Stimulated activated CD8-positive, alpha-beta memory T cell treated with anti-CD3 and anti-CD28 coated beads, Interleukin-4, amount 100 ng/mL, for 4 hours (primary cell): ENCODE measurements around the gene ANKRD11.
"Not testable (repeated sequence)": the region's sequence is repeated elsewhere in the genome, so short reads cannot be mapped to it uniquely, and the experiment has no call there.

Experiments used
- DNase-seq, 2 donors: peaks; one replicate each; pipeline ENCODE4 v3.0.0-alpha.2; 2020; ENCODE audit warnings: low read depth in 2 of 2, low spot score in 1 of 2

ANKRD11 gene

DNA sequence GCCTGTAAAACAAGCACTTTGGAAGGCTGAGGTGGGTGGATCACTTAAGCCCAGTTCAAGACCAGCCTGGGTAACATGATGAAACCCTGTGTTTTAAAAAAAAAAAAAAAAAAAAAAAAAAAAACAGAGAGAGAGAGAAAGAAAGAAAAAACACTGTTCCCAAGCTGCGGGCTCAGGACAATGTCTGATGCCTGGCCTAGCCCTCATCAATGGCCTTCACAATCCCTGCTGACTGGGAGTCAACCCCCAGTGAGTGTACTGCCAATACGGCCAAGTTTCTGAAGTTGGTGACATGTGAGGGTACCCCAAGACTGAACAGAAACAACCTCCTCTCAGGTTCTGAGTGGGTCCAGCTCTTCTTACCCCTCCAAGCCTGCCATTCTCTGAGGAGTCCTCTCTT lies 156.3 kb downstream of the ANKRD11 start:
- no peak for DNase-seq

DNA sequence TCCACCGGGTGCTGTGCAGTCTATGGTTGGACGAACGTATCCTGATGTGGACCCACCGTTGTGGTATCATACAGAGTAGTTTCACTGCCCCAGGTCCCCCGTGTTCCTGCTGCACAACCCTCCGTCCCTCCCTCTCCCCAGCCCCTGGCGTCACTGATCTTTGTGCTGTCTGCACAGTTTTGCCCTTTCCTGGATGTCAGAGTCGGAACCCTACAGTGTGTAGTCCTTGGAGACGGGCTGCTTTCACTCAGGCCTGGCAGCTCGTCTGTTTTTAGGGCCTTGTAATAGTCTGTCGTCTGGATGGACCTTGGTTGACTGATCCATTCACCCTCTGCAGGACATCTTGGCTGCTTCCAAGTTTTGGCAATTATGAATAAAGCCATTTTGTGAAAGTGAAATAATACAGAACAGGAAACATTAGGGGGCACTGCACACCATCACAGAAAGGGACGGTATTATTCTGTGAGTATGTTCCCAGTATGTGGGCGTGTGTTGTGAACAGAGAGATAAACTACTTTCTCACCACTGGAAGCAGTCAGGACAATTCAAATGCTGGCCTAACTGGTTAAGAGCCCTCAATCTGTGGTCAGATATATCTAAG lies 156.9 kb downstream of the ANKRD11 start:
- DNase-seq = not testable (repeated sequence)

DNA sequence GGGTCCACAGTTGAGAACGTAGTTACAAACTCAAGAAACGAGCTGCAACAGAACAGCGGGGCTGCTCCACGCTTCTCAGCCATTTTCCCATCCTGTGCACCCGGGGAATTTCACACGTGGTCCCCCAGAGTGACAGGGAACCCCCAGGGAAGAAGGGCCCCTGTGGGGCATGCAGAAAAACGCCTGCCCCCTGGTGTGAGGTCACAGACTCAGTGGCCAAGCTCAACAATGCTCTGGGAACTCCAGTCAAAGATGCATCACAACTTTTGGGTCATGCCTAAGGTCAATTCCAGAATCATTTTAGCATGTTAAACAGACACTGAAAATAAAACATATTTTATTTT lies 157.5 kb downstream of the ANKRD11 start:
- DNase-seq = no peak

DNA sequence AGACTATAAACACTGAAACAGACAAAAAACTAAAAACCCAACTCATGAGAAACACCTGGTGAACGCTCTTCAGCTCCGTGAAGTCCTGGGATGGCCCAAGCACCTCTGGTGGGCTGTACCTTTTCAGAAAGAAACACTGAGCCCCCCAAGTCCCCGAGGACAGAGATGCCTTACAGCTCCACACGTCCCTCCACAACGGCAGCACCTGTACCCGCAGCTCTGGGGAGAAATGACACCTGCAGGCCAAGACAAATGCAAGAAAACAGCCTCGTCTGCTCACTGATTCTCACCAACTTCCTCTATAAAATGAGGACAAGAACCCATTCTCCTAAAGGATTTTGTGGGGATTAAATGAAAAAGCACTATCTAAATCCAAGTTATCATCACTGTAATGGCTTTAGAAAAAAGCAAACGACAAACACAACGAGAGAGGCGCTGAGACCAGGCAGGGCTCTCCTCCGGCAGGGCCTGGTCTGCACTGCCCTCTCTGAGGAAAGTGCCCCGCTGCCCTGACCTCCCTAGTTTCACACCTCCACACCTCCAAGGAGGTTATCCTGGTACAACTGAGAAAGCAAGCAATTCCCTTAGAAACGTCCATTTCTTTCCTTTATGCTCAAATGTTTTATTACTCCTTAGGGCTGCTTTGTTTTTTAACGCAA lies 158.0 kb downstream of the ANKRD11 start:
- no peak for DNase-seq

DNA sequence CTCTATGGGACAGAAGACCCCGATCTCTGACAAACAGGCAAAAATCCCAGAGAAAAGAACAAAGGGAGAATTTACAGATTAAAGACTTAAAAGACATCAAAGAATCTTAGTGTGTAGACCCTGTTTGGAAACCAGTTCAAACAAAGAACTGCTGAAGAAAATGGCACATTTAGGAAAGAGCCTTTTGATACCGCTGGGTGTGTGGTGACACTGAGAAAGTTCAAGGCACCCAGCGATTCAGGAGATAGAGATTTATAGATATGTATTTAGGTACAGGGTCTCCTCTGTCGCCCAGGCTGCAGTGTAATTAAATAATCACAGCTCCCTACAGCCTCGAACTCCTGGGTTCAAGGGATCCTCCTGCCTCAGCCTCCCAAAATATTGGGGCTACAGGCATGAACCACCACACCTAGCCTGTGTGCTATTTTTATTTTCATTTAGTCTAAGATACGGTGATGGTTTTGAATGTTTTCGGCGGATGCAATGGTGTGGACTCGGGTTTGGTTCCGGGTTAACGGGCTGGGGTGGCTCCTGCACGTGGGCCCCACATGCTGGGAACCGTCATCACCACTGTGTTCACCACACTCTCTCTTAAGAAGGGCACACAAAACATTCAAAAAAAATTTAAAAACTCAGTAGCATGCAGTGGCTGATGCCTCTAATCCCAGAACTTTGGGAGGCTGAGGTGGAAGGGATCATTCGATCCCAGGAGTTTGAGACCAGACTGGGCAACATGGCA lies 158.8 kb downstream of the ANKRD11 start:
- DNase-seq = no peak

DNA sequence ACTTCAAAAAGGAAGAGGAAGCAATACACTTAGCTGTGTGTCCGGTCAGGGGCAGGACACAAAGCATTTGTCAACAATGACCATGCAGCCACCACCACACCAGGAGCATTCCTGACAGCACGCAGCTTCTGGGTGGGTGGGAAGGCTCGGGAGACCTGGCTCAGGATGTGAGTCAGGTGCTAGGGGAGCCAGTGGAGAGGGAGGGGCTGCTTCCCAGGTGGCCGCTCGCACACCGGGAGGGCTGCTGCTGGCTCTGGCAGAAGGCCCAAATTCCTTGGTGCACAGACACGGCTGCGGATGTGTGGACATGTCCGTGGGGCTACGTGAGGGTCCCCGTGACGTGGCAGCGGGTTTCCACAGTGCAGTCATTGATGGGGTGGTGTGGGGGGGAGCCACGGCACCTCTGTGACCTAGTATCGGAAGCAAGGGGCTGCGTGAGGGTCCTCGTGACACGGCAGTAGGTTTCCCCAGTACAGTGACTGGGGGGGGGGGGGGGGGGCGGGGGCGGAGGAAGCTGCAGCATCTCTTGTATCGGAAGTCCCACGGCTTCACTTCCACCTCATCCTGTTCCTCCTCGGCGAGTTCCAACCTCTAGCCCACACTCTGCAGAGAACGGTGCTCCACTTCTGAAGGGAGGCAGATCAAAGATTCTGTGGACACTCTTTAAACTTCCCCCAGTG lies 160.0 kb downstream of the ANKRD11 start:
- no peak for DNase-seq

DNA sequence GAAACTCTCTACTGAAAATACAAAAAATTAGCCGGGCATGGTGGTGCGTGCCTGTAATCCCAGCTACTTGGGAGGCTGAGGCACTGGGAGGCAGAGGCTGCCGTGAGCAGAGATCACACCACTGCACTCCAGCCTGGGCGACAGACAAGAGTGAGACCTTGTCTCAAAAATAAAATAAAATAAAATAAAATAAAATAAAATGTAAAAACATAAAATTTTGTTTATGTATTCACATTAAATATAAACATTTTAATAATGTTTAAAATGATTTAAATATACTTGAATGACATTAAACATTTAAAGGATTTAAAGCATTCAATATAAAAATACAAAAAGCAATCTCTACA lies 160.6 kb downstream of the ANKRD11 start:
- not testable (repeated sequence) for DNase-seq

DNA sequence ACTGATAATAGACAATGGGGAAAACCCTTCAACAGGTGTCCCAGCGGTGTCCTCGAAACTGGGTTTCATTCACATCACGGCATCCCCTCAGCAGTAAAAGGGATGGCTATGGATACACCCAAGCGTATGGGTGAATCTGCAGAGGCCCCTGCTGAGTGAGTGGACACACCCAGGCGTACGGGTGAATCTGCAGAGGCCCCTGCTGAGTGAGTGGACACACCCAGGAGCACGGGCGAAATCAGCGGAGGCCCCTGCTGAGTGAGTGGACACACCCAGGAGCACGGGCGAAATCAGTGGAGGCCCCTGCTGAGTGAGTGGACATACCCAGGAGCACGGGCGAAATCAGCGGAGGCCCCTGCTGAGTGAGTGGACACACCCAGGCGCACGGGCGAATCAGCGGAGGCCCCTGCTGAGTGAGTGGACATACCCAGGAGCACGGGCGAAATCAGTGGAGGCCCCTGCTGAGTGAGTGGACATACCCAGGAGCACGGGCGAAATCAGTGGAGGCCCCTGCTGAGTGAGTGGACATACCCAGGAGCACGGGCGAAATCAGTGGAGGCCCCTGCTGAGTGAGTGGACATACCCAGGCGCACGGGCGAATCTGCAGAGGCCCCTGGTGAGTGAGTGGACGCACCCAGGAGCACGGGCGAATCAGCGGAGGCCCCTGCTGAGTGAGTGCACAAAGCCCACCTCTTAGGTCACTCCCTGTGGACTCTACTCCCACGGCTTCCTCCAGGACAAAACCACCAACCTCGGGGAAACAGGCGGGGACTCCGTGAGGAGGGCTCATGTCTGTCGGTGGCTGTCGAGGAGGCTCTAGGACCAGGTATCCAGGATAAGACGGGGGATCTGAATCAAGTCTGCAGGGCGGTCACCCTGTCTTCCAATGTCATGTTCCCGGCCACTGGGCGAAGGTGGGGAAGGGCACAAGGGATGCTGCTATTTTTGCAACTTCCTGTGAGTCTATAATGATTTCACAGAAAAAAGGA lies 161.7 kb downstream of the ANKRD11 start:
- DNase-seq = not testable (repeated sequence)

DNA sequence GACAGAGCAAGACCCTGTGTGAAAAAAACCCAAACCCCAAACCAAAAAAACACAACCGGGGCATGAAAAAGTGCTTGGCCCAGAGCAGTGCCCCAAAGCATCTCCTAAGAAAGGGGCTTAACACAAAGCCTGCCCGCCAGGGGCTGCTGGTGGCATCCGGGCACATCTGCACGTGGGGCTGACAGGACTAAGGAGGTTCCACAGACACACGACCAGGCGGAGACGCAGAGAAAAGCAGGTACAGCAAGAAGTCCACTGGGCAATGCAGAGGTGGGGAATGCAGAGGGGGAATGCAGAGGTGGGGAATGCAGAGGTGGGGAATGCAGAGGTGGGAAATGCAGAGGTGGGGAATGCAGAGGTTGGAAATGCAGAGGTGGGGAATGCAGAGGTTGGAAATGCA lies 163.6 kb downstream of the ANKRD11 start:
- no peak for DNase-seq

DNA sequence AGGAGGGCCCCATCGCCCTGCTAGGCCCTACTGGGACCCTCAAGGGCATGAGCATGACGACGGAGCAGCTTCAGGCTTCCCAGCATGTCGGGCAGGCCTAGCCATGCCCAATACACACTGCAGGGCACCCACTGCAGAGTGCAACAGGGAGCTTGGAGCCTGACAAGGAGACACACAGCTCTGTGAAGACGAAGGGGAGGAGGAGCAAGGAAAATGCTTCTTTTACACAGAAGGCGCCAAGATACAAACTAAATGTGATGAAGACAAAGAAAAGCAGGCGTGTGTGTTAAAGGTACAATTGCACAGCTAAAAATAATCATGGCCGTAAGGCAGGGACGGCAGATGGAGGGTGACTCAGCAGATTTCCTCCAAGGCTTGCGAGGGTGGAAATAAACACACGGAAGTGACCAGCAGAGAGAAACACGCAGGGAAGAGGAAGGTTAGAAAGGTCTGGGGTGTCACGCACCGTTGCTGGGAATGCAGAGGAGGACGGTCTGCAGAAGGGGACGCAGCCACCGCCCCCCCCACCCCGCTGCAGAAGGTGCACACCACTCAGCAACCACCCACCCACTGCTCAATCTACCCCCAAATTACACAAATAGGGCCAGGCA lies 164.4 kb downstream of the ANKRD11 start:
- no peak for DNase-seq

DNA sequence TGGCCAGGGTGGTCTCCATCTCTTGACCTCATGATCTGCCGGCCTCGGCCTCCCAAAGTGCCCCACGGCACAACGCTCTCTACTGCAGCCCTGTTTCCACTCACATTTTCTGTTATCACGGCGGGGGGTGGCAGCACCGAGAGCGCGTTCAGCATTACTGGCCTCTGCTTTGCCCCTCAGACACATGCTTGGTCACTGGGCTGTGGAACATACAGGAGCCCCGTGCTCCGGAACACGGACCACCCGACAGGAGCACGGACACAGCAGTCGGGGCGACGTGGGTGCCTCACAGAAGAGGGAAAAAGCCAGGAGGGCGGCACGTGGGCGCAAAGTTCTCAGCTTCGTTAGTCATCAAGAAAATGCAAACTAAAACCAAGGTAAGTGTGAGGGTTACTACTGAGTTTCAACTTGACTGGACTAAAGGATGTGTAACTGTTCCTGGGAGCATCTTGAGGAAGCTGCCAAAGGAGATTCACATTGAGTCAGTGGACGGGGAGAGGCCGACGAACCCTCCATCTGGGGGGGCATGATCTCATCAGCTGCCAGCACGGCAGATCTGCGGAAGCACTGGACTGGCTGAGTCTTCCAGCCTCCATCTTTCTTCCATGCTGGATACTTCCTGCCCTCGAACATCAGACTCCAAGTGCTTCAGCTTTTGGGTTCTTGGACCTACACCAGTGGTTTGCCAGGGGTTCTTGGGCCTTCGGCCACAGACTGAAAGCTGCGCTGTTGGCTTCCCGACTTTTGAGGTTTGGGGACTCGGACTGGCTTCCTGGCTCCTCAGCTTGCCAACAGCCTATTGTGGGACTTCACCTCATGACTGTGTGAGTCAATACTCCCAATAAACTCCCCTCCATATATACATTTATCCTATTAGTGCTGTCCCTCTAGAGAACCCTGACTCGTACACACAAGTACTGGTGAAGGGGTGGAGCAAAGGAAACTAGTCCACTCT lies 166.0 kb downstream of the ANKRD11 start:
- no peak for DNase-seq

DNA sequence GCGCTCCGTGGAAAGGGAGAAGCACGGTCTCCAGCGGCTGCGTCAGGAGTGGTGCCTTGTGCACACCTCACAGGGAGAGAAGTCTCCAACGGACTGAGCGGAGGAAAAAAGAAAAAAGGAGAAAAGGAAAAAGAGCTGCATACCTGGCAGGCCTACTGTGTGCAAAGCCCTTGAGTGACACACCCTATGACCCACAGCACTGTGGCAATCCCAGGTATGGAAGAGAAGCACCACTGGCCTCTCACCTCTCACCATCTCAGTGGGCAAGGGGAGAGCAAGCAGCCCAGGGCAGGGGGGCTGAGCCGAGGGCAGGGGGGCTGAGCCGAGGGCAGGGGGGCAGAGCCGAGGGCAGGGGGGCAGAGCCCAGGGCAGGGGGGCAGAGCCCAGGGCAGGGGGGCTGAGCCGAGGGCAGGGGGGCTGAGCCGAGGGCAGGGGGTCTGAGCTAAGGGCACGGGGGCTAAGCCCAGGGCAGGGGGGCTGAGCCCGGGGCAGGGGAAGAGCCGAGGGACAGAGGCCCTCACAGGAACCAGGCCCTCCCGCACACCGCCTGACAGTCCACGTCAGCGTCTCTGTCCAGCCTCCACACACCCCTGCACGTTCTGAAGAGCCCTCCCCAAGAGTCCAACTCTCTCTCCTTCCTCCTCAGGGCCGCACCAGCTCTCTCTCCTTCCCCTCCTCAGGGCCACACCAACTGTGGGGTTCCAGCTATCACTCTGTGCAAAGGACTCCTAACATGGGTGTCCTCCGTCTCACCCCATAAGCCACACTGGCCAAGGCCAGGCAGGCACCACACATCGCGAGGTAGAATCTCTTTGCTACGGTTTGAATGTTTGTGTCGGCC lies 167.0 kb downstream of the ANKRD11 start:
- no peak for DNase-seq

DNA sequence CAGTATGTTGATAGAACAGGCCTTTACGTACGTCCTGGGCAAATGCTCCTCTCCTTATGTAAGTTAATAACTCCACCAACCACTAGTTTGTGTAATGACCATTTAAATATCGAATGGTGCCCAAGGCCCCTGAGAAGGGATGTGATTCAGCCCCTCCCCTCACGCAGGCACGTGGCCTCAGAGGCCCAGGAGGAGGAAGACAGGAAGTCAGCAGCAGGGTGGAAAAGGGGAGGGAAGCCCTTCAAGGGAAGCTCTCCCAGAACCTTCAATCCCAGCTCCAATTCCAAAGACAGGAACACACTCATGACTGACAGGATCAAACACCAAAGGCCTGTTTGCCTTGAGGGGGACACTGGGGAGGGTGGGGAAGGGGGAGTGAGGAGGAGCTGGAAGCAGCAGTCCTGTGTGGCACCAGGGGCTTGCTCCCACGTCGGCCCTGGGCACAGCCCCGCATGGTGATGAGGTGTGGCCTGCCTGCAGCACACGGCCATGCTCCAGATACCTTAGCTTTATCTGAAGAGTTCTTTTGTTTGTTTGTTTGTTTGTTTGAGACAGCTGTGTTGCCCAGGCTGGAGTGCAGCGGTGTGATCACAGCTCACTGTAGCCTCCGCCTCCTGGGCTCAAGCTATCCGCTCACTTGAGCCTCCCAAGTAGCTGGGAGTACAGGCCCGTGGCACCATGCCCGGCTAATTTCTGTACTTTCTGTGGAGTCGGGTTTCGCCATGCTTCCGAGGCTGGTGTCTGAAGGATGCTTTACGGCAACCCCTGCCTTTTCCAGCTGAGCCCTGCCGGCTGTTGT lies 167.8 kb downstream of the ANKRD11 start:
- no peak for DNase-seq

DNA sequence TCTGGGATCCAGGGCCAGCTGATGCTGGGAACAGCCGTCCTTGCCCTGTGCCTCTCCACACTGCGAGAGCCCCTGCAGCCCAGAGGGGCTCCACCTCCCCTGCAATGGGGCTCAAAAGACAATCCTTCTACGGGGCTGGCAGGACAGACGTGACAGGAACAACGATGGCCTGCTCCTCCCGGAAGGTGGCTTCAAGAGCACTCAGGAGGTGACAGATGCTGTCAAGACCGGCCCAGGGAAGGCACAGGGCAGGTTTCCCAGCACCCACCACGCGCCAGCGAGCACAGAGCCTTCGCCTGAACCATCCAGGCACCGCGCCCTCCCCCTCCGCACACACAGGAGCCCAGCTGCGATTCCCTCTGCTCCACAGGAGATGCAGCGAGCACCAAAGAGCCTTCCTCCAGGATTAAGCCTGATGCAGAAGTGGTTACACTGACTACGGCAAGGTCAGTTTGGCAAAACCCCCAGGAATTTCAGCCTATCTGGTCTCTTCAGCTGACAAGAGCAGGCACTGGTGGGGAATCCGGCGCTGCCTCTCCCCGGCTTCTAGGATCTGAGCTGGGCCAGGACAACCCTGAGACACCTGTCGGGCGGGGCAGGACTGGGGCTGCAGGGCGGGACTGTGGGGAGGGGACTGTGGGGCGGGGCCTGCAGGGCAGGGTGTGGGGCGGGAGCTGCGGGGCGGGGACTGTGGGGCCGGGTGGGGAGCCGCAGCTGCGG lies 169.4 kb downstream of the ANKRD11 start:
- DNase-seq = no peak

DNA sequence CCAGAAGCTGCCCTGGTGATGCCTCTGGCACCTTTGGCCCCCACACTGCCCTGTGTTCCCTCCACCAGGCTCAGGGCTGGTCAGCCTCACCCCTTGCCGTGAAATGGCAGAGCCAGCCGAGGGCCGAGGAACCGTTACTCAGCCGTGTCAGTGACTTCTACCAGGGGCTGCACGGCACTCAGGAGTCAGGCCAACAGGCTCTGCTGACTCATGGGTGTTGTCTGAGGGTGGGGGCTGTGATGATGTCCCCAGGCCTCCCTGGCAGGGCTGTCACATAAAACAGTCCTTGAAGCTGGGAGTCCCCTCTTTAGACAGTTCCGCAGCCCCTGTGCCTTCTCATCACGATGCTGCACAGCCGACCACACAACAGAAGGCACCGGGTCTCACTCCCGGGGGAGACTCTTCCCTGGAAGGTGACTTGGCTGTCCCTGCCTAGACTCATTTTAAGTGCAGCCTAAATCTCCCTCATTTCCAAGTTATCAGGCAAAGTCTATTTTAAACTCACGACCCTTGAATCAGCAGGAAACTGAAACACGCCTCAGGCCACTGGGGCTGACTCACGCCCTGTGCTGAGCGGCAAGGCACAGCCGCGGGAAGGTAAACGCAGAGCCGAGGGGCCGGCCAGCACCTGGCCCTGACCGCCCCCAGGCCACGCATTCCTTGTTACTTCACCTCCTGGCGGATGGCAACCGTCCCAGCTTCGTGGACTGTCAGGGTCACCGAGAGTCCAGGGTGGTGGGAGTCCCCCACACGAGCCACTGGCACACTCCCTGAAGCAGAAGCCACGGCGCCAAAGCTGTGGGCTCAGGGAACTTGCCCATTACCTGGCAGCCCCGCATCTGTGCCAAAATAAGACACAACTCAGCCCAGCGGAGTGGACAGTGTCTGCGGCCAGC lies 170.2 kb downstream of the ANKRD11 start:
- no peak for DNase-seq

DNA sequence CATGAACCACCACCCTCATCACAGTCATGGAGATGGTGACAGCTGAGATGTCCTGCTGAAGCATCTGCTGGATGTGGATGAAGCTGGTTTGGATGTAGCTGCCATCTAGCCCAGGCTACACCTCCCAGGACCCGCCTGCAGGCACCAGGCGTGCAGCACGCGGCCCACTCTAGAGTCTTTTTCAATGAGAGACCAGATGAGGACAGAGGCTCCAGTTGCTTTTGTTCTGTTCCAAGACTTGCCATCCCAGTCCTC lies 170.8 kb downstream of the ANKRD11 start:
- no peak for DNase-seq
